Raji (cell line): Measurements from ENCODE around the gene LIX1L.

Source experiments
- POLR2A ChIP-seq: IDR thresholded peaks from 2 replicates; pipeline ENCODE4 v1.6.1; 2011; ENCODE audit warnings: low read depth, low read length, control low read depth; ENCODE audit not compliant: insufficient read depth

The LIX1L gene

GRCh38 chr1:145977486-145978470 is 20.0 kb upstream of the LIX1L start:
- TF ChIP-seq POLR2A = 0 out of 2 replicates have a peak, but pooled peaks have one; percentile 15

DNA sequence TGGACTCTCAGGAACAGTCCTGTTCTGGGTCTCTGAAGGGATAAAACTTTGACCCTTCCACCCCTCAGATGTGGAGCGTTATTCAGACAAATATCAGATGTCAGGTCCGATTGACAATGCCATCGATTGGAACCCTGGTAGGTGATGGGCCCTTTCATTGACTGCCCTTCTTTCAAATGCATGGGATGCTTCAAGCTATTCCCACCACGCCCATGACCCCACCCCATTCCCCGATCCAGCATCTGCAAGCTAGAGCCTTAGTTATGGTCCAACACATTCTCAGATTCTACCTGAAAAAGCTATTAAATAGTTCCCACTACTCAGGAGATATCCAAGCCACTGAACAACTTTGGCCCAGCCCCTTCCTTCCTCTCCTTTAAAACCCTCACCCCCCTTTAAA is 19.2 kb upstream of the LIX1L start:
- TF ChIP-seq POLR2A = no peak

GRCh38 chr1:145975216-145975615 is 17.4 kb upstream of the LIX1L start:
- no peak for TF ChIP-seq POLR2A

DNA sequence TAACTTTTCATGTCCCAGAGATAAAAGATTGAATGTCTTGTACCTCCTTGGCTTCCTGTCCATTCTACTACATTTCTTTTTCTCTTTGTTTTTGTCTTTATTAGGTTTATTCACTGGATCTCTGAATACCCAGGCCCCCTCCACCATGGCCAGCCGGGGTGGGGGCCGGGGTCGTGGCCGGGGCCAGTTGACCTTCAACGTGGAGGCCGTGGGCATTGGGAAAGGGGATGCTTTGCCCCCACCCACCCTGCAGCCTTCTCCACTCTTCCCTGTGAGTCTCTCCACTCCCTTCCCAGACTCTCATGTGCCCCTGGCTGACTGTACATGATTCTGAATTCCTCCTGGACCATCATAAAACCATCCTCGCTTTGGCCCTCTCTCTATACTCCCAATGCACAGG is 16.9 kb upstream of the LIX1L start:
- no peak for TF ChIP-seq POLR2A

DNA sequence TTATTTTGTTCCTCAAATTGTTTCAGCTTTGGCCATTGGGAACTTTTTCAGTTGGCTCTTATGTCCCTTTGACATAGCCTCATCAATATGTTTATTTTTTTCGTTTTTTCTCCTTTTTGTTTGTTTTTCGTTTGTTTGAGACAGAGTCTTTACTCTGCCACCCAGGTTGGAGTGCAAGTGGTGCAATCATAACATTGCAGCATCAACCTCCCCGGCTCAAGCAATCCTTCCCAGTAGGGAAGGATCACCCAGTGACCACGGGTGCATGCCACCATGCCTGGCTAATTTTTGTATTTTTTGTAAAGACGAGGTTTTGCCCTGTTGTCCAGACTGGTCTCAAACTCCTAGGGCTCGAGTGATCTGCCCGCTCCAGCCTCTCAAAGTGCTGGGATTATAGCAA is 14.8 kb upstream of the LIX1L start:
- no peak for TF ChIP-seq POLR2A

- TF ChIP-seq POLR2A = no peak
These were observed 9.5 kb upstream of the LIX1L start for GRCh38 chr1:145967288-145967687.

GRCh38 chr1:145965119-145965744 is 7.4 kb upstream of the LIX1L start:
- no peak for TF ChIP-seq POLR2A

GRCh38 chr1:145964328-145965118 is 6.7 kb upstream of the LIX1L start, which contains the start of the genes ANKRD34A and POLR3GL:
TSS of gene ANKRD34A (minus strand) at chr1:145964575. CDS start at chr1:145961759, 2,816 bp downstream.
TSS of gene POLR3GL (plus strand) at chr1:145964690. CDS start at chr1:145974866, 10,176 bp downstream.
- TF ChIP-seq POLR2A = peak; percentile 94

GRCh38 chr1:145963265-145964019 is 5.6 kb upstream of the LIX1L start:
- TF ChIP-seq POLR2A = peak; percentile 14; the same call in 1 of the 2 replicates

DNA sequence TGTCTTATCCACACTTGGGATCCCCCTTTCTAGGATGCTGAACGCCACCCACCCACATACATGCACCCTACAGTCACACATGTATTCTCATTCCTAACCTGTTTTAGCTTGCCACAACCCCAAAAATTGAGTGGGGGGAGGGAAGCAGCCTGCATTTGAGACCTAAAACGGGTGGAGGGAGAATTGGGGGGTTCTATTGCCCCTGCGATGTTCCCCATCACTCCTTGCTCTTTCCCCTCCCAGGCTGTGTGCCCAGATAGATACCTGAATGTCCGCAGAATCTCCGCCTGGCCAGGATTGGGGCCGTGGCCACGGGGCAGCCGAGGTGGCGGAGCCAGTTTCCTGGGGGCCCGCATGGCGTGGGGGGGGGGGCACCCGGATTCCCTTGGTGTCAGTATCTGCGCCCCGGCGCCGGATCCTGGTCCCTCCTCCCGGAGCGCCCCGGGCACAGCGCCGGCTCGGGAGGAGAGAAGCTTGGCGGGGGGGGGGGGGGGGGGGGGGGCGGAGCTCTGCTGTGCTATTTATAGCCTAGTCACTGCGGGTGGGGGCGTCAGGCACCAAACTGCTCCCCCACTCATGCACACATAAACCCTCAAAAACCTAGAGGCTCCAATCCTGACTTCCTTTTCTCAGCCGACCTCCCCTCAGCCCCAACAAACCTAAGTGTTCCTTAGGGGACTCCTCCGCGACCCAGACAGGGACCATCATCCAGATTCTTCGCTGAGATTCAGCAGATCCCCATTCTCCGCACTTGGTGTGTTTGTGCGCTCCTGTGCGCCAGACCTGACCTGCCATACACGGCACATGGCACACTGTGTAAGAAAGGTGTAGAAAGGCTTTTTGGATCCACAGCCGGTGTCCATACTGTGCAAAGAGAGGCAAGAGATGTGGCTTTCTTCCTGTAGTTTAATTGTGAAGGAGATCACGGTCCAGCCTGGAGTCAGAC is 4.6 kb upstream of the LIX1L start:
- TF ChIP-seq POLR2A = 0 out of 2 replicates have a peak, but pooled peaks have one; percentile 7

DNA sequence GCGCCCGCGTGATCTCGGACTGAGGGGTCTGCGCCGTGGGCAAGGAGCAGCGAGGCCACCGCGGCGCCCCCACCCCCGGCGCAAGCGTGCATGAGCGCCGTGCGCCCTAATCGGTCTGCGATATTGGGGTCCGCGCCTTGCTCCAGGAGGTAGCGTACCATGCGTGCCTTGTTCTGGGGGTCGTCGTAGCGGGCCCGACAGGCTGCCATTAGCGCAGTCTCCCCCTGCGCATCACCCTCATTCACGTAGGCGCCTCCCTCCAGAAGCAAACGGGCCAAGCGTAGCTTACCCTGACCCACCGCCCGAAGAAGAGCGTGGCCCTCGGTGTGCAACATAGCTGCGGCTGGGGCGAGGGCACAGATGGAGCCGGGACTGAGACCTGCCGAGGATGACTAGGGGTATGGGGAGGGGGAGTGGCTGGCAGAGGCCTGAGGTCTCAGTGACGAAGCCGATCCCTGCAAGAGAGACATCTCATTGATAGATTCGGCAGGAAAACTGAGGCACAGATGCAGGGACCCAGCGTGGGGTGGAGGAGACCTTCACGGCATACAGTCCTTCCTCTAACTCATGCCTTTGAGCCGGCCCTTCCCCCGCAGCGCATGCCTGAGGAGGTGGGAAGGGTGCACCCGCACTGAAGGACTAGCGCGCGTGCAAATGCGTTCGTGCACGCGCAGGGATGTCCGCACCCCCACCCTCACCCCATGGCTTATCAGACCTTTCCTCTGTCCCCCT is 3.8 kb upstream of the LIX1L start:
- TF ChIP-seq POLR2A = peak; percentile 51; the same call in 1 of the 2 replicates

GRCh38 chr1:145961109-145961424 is 3.2 kb upstream of the LIX1L start:
- no peak for TF ChIP-seq POLR2A
